ELR (cell line): ENCODE measurements around the gene CD180.

Experiments used
- DNase-seq: peaks from one replicate; pipeline ENCODE4 v3.0.0-alpha.2; 2015; ENCODE audit warnings: low read depth

Gene CD180

DNA sequence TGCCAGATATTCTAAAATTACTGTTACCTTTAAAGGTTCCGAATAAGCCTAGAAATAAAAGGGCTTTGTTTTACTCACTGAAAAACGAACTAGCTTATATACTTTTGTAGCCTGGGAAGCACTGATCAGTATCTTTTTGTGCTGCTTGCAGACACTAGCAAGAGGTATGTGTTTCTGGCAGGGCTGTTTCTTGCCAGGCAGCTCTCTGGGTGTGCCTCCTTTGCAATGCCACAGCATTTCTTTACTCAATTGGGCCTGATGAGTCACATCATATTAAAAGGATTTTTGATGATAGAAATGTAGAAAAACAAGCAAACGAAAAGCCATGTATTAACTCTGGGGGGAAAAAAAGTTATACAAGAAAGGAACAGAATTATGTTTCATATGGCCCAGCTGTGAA, 35.6 kb downstream of the CD180 start:
- peak; percentile 10 for DNase-seq

- no peak for DNase-seq
These were observed 36.3 kb downstream of the CD180 start for GRCh38 chr5:67160272-67160671.

DNA sequence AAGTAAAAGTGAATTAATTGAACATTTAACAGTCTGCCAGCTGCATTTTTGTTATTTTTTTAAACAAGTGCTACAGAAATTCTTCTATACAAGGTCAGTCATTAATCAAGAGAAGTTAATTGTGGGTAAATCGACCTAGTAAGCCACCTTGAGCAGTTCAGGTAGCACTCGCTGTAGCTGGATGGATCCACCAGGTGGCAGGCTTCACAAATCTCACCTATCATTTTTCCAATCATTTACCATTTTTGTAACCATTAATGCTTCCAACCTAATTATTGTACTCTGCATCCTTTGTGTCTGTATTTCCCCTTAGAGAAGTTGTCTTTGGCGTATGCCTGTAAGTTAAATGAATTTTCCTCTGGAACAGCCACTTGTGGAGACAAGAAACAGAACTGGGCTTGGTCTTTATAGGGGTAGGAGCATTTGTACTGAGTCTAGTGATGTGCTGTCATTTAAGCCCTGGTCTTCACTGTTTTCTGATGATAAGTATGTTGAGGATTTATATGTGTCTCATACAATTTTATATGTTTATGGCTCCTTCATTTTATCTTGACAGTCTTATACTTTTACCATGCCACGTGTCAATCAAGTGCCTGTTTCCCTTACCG, 39.5 kb downstream of the CD180 start:
- peak; percentile 55 for DNase-seq

- no peak for DNase-seq
These were observed 41.9 kb downstream of the CD180 start for GRCh38 chr5:67154556-67155206.

- DNase-seq: no peak
These were observed 43.3 kb downstream of the CD180 start for GRCh38 chr5:67153292-67153691.

DNA sequence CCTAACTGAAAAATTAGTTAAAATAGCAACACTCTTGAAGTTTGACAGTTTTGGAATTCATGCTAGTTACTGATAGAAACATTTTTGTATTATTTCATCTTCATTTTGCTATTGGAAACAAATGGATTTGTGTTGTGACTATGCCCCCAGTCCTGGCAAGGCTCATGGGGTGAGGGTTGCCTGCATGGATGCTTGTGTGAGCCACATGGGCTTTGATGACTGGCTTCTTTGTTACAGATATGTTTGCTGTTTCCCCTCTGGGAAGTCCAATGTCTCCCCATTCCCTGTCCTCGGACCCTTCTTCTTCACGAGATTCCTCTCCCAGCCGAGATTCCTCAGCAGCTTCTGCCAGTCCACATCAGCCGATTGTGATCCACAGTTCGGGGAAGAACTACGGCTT, 44.2 kb downstream of the CD180 start:
- no peak for DNase-seq

GRCh38 chr5:67149951-67150523, 46.6 kb downstream of the CD180 start:
- DNase-seq: peak; percentile 38

GRCh38 chr5:67149057-67149950, 47.3 kb downstream of the CD180 start:
- DNase-seq: no peak

- DNase-seq: peak; percentile 32
These were observed 48.8 kb downstream of the CD180 start for GRCh38 chr5:67147760-67148159.

GRCh38 chr5:67146981-67147380, 49.6 kb downstream of the CD180 start:
- no peak for DNase-seq

DNA sequence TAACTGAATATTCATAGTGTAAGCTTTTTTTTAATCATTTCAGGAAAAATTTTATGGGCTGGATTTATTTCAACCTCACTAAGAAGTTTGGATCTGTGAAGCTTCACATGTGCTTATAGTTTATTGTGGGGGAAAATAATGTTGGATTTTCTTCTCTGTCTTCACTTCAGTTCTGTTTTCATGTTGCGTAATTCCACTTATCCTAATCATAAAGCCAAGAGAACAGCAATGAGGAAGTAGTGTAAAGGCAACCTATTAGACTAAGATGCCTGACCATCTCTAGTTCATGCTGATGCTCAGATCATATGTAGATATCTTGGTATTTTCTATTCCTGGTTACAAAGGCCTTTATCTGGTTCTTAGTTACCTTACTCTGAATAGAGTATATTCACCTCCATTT, 50.0 kb downstream of the CD180 start:
- DNase-seq: no peak

DNA sequence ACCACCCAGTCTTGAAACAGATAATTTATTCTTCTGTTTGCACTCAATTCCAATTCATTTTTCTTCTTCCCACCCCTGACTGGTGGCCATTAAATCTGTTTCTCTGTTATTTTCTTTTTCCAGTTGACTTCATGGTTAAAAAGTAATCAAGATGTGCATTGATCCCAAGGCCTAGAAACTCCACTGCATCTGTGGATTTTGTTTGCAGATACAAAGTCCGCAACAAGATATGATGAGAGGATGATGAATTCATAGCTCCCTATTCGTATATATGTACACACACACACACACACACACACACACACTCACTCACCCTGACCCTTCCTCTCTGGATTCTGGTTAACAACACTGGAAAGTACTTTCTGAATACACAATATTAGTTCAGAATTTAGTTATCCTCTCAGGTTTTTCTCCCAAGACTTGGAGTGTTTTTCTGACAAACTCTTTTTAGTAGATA, 52.4 kb downstream of the CD180 start:
- no peak for DNase-seq

DNA sequence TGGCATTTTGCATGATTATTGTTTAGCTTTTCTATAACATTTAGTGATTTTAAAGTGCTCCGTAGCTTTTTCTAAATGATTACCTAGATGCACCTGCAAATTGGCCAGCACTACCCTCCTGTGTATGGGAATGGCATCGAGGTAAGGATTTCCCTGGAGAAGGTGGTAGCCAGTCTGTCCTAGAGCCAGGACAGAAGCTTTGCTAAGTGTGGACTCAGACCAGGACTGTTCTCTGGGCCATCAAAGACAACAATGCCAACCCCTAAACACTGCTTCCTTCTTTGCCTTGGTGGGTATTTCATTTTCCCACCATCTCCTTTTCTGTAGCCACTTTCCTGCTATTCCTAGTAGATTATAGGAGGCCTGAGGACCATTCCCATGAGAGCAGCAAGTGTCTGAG, 53.0 kb downstream of the CD180 start:
- no peak for DNase-seq

- DNase-seq: no peak
These were observed 53.8 kb downstream of the CD180 start for GRCh38 chr5:67142816-67143215.

DNA sequence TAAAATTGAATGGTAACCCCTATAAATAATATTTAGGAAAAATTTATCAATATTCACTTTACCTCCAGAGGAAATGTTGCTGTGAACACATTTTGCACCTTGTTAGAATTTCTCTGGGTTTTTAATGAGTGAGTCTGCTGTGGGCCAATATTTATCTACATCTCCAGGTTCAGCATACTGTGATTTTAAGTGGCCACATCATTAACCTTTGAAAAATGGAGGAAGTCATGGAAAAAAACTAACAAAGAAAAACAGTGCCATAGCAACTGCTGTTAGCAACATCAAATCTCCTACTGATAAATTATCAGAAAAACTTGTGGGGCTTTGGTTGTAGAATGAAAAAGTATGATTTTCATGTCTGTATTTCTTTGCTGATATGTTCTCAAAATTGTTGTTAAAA, 55.0 kb downstream of the CD180 start:
- DNase-seq: no peak

- DNase-seq: no peak
These were observed 56.2 kb downstream of the CD180 start for GRCh38 chr5:67140413-67140812.

- no peak for DNase-seq
These were observed 57.6 kb downstream of the CD180 start for GRCh38 chr5:67139030-67139429.

DNA sequence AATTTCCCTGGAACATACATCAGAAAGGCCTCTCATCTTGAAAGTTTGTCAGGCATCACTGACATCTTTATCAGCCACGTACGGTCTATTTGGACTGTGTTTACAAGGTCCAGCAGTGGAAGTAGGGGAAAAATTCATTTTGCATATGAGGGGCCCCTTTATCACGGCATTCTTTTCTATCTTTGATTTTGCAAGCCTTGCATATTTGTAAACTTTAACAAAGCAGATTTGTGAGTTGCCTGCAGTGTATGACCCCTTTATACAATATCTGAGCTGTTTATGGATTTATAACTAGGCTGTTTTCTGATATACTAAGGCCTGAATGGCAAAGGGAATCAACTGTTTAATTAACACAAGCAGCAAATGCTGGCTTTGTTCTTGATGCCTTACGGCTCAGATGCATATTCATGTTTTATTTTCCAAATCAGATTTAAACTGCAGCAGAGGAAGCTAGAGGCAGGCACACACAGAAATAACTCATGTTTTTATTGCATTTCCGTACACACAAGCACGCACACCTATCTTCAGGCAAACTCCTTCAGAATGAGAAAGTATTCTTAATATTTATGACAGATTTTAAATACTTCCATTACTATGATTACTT, 61.1 kb downstream of the CD180 start:
- DNase-seq: no peak

GRCh38 chr5:67133776-67134175, 62.8 kb downstream of the CD180 start:
- DNase-seq: no peak

GRCh38 chr5:67133217-67133616, 63.4 kb downstream of the CD180 start:
- DNase-seq: no peak

GRCh38 chr5:67129768-67130167, 66.8 kb downstream of the CD180 start:
- DNase-seq: no peak
